SU-DHL-6 (cell line): ENCODE data around the gene AP1G2.
"Not testable (repeated sequence)": the region's sequence is repeated elsewhere in the genome, so short reads cannot be mapped to it uniquely, and the experiment has no call there.

ENCODE experiments used
- CTCF ChIP-seq: fragments of 200-600 bp; sonication (generic); IDR thresholded peaks from one replicate; pipeline ENCODE4 v1.5.1; 2017; ENCODE audit warnings: antibody characterized with exemption, mild to moderate bottlenecking, low read length, moderate library complexity; ENCODE audit not compliant: insufficient read depth, poor library complexity, severe bottlenecking
- EZH2phosphoT487 ChIP-seq: fragments of 200-600 bp; sonication (generic), shearing (Covaris generic); conservative IDR thresholded peaks from 2 replicates; pipeline ENCODE4 v1.6.1; 2018; ENCODE audit warnings: mild to moderate bottlenecking, antibody characterized with exemption, low read length, moderate library complexity, mixed read lengths

DNA sequence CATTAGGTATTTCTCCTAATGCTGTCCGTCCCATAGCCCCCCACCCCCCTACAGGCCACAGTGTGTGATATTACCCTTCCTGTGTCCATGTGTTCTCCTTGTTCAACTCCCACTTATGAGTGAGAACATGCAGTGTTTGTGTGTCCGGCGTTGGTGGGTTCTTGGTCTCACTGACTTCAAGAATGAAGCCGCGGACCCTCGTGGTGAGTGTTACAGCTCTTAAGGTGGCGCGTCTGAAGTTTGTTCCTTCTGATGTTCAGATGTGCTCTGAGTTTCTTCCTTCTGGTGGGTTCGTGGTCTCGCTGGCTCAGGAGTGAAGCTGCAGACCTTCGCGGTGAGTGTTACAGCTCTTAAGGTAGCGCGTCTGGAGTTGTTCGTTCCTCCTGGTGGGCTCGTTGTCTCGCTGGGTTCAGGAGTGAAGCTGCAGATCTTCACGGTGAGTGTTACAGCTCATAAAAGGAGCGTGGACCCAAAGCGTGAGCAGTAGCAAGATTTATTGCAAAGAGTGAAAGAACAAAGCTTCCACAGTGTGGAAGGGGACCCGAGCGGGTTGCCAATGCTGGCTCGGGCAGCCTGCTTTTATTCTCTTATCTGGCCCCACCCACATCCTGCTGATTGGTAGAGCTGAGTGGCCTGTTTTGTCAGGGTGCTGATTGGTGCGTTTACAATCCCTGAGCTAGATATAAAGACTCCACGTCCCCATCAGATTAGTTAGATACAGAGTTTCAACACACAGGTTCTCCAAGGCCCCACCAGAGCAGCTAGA is 16.4 kb upstream of the AP1G2 start:
- TF ChIP-seq CTCF, EZH2phosphoT487: not testable (repeated sequence)
